ENCODE measurements around the gene ARPC1A.

Gene ARPC1A

DNA sequence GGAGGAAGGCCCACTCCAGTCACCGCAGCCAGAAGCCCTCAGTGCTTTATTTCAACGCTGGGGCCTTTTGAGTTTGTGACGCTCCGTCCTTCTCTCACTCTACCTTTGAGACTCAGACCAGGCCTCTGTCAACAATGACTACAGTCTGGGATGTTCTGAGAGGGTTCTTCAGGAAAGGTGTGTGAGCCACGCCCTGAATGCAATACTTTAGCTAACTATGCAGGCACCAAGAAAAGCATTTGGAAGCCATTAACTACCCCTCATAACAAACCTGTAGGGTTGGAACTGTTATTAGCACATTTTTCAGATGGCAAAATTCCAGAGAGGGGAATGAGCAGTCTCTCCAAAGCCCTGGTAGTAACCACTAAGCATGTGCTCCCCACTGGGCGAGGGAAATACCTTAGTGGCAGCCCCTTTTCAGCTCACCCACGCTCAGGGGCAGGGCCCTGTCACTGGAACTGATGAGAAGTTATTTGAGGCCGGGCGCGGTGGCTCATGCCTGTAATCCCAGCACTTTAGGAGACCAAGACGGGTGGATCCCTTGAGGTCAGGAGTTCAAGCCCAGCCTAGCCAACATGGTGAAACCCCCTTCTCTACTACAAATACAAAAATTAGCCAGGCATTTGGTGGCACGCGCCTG lies 43.2 kb downstream of the ARPC1A start:
- H2AFZ ChIP-seq (ENCODE audit: insufficient read depth, low read length, poor library complexity) = no peak overlapping the region
- H2BK120ac ChIP-seq (ENCODE audit: insufficient read depth, low read length, poor library complexity) = no peak overlapping the region
- peaks cover 1% of the 10 kb centered on the region for H3K79me1 ChIP-seq (ENCODE audit: low read length)
- H2AK5ac ChIP-seq (ENCODE audit: low read length) = no peak overlapping the region
- H4K91ac ChIP-seq (ENCODE audit: low read depth, low read length) = no peak overlapping the region
- no peak overlapping the region for H3K18ac ChIP-seq (ENCODE audit: low read length)
- peaks cover 27 to 30% of the 10 kb centered on the region in 2 experiments for H3K36me3 ChIP-seq (ENCODE audit: control insufficient read depth in 1 of 2, insufficient read depth in 2 of 2, low read length in 2 of 2)
- no peak overlapping the region for H3K23ac ChIP-seq (ENCODE audit: low read length)
- WGBS (ENCODE audit: extremely low coverage, insufficient coverage, insufficient read length) = no CpG with 5 or more reads among the region's 13 CpGs
- H4K8ac ChIP-seq (ENCODE audit: low read depth, low read length) = no peak overlapping the region
- DNase-seq = peak; percentile 78 to 94
- no peaks in the 10 kb centered on the region for H3K27me3 ChIP-seq (ENCODE audit: insufficient read depth, low read length)
- no peak overlapping the region for H3K14ac ChIP-seq (ENCODE audit: low read length)
- no peaks in the 10 kb centered on the region for H3K79me2 ChIP-seq (ENCODE audit: control insufficient read depth, insufficient read depth, low read length, poor library complexity)
- no peak overlapping the region for H3K9ac ChIP-seq (ENCODE audit: low read length)
- H2BK12ac ChIP-seq (ENCODE audit: low read length) = no peak overlapping the region
- H3K4me2 ChIP-seq (ENCODE audit: low read length) = no peak overlapping the region
- H4K12ac ChIP-seq (ENCODE audit: low read depth, low read length) = no peak overlapping the region
- no peak overlapping the region for H2BK5ac ChIP-seq (ENCODE audit: low read depth, low read length, poor library complexity)
- H3K4me1 ChIP-seq (ENCODE audit: control insufficient read depth in 1 of 2, insufficient read depth in 2 of 2, low read length in 2 of 2) = peaks cover 2 to 4% of the 10 kb centered on the region in 2 experiments
- no peak overlapping the region for H3K4me3 ChIP-seq (ENCODE audit: low read depth, low read length)
- H3K9me3 ChIP-seq (ENCODE audit: insufficient read depth, low read depth, low read length) = peaks cover 1% of the 10 kb centered on the region
- no peak overlapping the region for H3K4ac ChIP-seq (ENCODE audit: low read depth, low read length)
- H3K27ac ChIP-seq (ENCODE audit: low read depth, low read length) = no peak overlapping the region

DNA sequence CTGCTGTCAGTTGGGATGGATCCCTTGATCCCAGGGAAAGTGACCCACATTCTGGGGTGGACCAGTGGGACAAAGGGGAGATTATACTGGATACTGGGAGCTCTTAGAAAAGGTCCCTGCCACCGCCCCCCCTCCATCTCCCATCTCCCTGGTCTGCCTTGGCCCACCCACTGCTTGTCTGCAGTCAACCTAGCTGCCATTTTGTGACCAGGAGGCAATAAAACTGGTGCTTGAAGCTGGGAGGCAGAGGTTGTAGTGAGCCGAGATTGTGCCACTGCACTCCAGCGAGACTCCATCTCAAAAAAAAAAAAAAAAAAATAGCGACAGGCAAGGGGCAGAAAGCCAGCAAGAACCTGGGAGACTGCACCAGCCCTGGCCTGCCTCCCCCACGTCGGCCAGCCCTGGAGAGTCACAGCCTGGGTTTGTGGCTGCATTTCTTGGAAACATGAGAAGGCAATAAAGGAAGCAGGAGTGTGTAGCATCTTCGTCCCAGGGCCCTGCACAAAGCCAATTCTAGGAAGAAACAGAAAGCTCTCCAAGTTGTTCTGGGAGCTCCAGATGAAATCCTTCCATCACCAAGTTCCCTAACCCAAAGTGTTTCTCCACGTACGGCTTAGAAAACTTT lies 44.2 kb downstream of the ARPC1A start:
- no peak overlapping the region for H2BK12ac ChIP-seq (ENCODE audit: low read length)
- H3K4me1 ChIP-seq (ENCODE audit: control insufficient read depth in 1 of 2, insufficient read depth in 2 of 2, low read length in 2 of 2) = peaks cover 3 to 6% of the 10 kb centered on the region in 2 experiments
- H4K8ac ChIP-seq (ENCODE audit: low read depth, low read length) = no peak overlapping the region
- peaks cover 1% of the 10 kb centered on the region for H3K9me3 ChIP-seq (ENCODE audit: insufficient read depth, low read depth, low read length)
- no CpG with 5 or more reads among the region's 9 CpGs for WGBS (ENCODE audit: extremely low coverage, insufficient coverage, insufficient read length)
- H3K4me3 ChIP-seq (ENCODE audit: low read depth, low read length) = no peak overlapping the region
- no peaks in the 10 kb centered on the region for H3K27me3 ChIP-seq (ENCODE audit: insufficient read depth, low read length)
- H3K9ac ChIP-seq (ENCODE audit: low read length) = no peak overlapping the region
- no peak overlapping the region for H3K4ac ChIP-seq (ENCODE audit: low read depth, low read length)
- no peak overlapping the region for H3K23ac ChIP-seq (ENCODE audit: low read length)
- H3K27ac ChIP-seq (ENCODE audit: low read depth, low read length) = no peak overlapping the region
- no peak overlapping the region for H2BK120ac ChIP-seq (ENCODE audit: insufficient read depth, low read length, poor library complexity)
- H4K91ac ChIP-seq (ENCODE audit: low read depth, low read length) = no peak overlapping the region
- H3K79me2 ChIP-seq (ENCODE audit: control insufficient read depth, insufficient read depth, low read length, poor library complexity) = peaks cover 2% of the 10 kb centered on the region
- H2AK5ac ChIP-seq (ENCODE audit: low read length) = no peak overlapping the region
- H3K79me1 ChIP-seq (ENCODE audit: low read length) = peaks cover 8% of the 10 kb centered on the region
- H2BK5ac ChIP-seq (ENCODE audit: low read depth, low read length, poor library complexity) = no peak overlapping the region
- DNase-seq = no peak
- H4K12ac ChIP-seq (ENCODE audit: low read depth, low read length) = no peak overlapping the region
- no peak overlapping the region for H3K4me2 ChIP-seq (ENCODE audit: low read length)
- peaks cover 19 to 23% of the 10 kb centered on the region in 2 experiments for H3K36me3 ChIP-seq (ENCODE audit: control insufficient read depth in 1 of 2, insufficient read depth in 2 of 2, low read length in 2 of 2)
- no peak overlapping the region for H3K14ac ChIP-seq (ENCODE audit: low read length)
- H3K18ac ChIP-seq (ENCODE audit: low read length) = no peak overlapping the region
- no peak overlapping the region for H2AFZ ChIP-seq (ENCODE audit: insufficient read depth, low read length, poor library complexity)

DNA sequence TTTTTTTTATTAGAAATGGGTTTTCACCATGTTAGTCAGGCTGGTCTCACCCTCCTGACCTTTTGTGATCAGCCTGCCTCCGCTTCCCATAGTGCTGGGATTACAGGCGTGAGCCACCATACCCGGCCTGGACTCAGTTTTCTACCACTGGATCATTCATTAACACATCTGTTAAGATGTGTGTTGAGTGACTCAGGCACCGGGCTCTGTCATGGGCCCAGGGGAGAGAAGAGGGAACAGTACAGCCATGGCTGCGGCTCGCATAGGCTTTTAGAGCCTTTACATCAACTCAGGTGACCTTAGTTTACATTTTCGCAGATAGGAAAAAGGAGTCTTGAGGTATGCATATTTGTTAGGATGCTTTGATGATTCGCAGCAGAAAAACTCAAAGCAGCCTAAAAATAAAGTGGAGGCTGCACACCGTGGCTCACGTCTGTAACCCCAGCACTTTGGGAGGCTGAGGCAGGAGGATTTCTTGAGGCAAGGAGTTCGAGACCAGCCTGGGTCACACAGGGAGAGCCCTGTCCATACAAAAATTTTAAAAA lies 45.8 kb downstream of the ARPC1A start:
- peak; percentile 90 to 92 for DNase-seq
- no CpG with 5 or more reads among the region's 11 CpGs for WGBS (ENCODE audit: extremely low coverage, insufficient coverage, insufficient read length)
- no peak overlapping the region for H3K4ac ChIP-seq (ENCODE audit: low read depth, low read length)

DNA sequence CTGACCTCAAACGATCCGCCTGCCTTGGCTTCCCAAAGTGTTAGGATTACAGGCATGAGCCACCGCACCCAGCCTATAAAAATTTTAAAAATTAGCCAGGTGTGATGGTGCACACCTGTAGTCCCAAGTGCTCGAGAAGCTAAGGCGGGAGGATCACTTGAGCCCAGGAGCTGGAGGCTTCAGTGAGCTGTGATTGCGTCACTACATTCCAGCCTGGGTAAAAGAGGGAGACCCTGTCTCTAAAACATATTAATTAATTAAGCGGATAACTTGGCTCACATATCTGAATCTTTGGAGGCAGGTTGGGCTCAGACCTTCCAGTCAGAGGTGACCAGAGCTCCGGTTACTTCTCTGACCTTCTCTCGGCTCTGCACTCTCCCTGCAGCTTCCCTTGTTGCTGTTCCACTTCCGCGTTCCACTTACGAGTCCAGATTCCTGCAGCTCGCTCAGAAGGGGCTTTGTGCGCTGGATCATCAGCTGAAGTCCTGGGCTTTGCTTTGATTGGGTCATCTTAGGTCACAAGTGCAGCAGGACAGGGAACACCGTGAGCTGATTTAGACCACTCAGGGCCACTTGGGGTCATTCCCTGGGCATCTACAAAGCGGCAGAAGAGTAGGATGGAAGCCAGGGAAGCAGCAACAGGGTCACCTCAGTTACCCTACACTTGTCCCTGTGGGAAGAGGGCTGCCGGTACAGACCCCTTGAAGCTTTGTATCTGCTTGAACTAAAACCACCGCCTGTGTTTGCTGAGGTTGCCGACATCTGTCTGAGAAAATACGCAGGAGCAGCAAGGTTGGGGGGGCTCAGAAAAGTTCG lies 46.8 kb downstream of the ARPC1A start:
- H3K79me1 ChIP-seq (ENCODE audit: low read length) = peaks cover 8% of the 10 kb centered on the region
- no CpG with 5 or more reads among the region's 21 CpGs for WGBS (ENCODE audit: extremely low coverage, insufficient coverage, insufficient read length)

More for the DNA sequence above, 45.8 kb downstream of the ARPC1A start:
- no peaks in the 10 kb centered on the region for H3K27me3 ChIP-seq (ENCODE audit: insufficient read depth, low read length)
- H3K4me2 ChIP-seq (ENCODE audit: low read length) = no peak overlapping the region
- no peak overlapping the region for H4K8ac ChIP-seq (ENCODE audit: low read depth, low read length)
- no peak overlapping the region for H3K14ac ChIP-seq (ENCODE audit: low read length)
- no peak overlapping the region for H4K12ac ChIP-seq (ENCODE audit: low read depth, low read length)
- no peak overlapping the region for H3K9ac ChIP-seq (ENCODE audit: low read length)
- H2AK5ac ChIP-seq (ENCODE audit: low read length) = no peak overlapping the region
- H2AFZ ChIP-seq (ENCODE audit: insufficient read depth, low read length, poor library complexity) = no peak overlapping the region
- peaks cover 3 to 6% of the 10 kb centered on the region in 2 experiments for H3K4me1 ChIP-seq (ENCODE audit: control insufficient read depth in 1 of 2, insufficient read depth in 2 of 2, low read length in 2 of 2)
- H4K91ac ChIP-seq (ENCODE audit: low read depth, low read length) = no peak overlapping the region
- H3K9me3 ChIP-seq (ENCODE audit: insufficient read depth, low read depth, low read length) = peaks cover 1% of the 10 kb centered on the region
- H3K4me3 ChIP-seq (ENCODE audit: low read depth, low read length) = no peak overlapping the region
- H3K27ac ChIP-seq (ENCODE audit: low read depth, low read length) = no peak overlapping the region
- H3K18ac ChIP-seq (ENCODE audit: low read length) = no peak overlapping the region
- H2BK5ac ChIP-seq (ENCODE audit: low read depth, low read length, poor library complexity) = no peak overlapping the region
- H3K79me1 ChIP-seq (ENCODE audit: low read length) = peaks cover 8% of the 10 kb centered on the region
- peaks cover 9 to 11% of the 10 kb centered on the region in 2 experiments for H3K36me3 ChIP-seq (ENCODE audit: control insufficient read depth in 1 of 2, insufficient read depth in 2 of 2, low read length in 2 of 2)
- no peak overlapping the region for H3K23ac ChIP-seq (ENCODE audit: low read length)
- peaks cover 4% of the 10 kb centered on the region for H3K79me2 ChIP-seq (ENCODE audit: control insufficient read depth, insufficient read depth, low read length, poor library complexity)
- no peak overlapping the region for H2BK120ac ChIP-seq (ENCODE audit: insufficient read depth, low read length, poor library complexity)
- H2BK12ac ChIP-seq (ENCODE audit: low read length) = no peak overlapping the region

More for the DNA sequence above, 46.8 kb downstream of the ARPC1A start:
- H3K36me3 ChIP-seq (ENCODE audit: control insufficient read depth in 1 of 2, insufficient read depth in 2 of 2, low read length in 2 of 2) = peaks cover 4 to 6% of the 10 kb centered on the region in 2 experiments
- no peak overlapping the region for H4K12ac ChIP-seq (ENCODE audit: low read depth, low read length)
- H3K18ac ChIP-seq (ENCODE audit: low read length) = no peak overlapping the region
- H3K4me1 ChIP-seq (ENCODE audit: control insufficient read depth in 1 of 2, insufficient read depth in 2 of 2, low read length in 2 of 2) = peaks cover 3 to 6% of the 10 kb centered on the region in 2 experiments
- no peak overlapping the region for H3K4ac ChIP-seq (ENCODE audit: low read depth, low read length)
- peak overlapping the region; percentile 56 for H4K8ac ChIP-seq (ENCODE audit: low read depth, low read length)
- peaks cover 1% of the 10 kb centered on the region for H3K9me3 ChIP-seq (ENCODE audit: insufficient read depth, low read depth, low read length)
- no peak overlapping the region for H4K91ac ChIP-seq (ENCODE audit: low read depth, low read length)
- no peak overlapping the region for H2AK5ac ChIP-seq (ENCODE audit: low read length)
- no peak overlapping the region for H3K14ac ChIP-seq (ENCODE audit: low read length)
- no peak overlapping the region for H3K9ac ChIP-seq (ENCODE audit: low read length)
- H3K4me3 ChIP-seq (ENCODE audit: low read depth, low read length) = no peak overlapping the region
- no peak overlapping the region for H3K23ac ChIP-seq (ENCODE audit: low read length)
- H2BK12ac ChIP-seq (ENCODE audit: low read length) = no peak overlapping the region
- peak overlapping the region; percentile 28 for H3K27ac ChIP-seq (ENCODE audit: low read depth, low read length)
- H2BK120ac ChIP-seq (ENCODE audit: insufficient read depth, low read length, poor library complexity) = no peak overlapping the region
- no peaks in the 10 kb centered on the region for H3K27me3 ChIP-seq (ENCODE audit: insufficient read depth, low read length)
- H2BK5ac ChIP-seq (ENCODE audit: low read depth, low read length, poor library complexity) = no peak overlapping the region
- DNase-seq = peak; percentile 88 to 93
- H3K4me2 ChIP-seq (ENCODE audit: low read length) = peak overlapping the region; percentile 22
- peaks cover 4% of the 10 kb centered on the region for H3K79me2 ChIP-seq (ENCODE audit: control insufficient read depth, insufficient read depth, low read length, poor library complexity)
- no peak overlapping the region for H2AFZ ChIP-seq (ENCODE audit: insufficient read depth, low read length, poor library complexity)
